H1 (cell line): ENCODE data around the gene CPEB3.

Experiments
- BRCA1 ChIP-seq: IDR thresholded peaks from 2 replicates; pipeline ENCODE4 v1.6.1; 2012; ENCODE audit warnings: low read depth, low read length, improper control_type of control experiment
- POLR2A ChIP-seq, 2 experiments: IDR thresholded peaks; 1 replicate in 1 of 2; 2 replicates in 1 of 2; pipeline ENCODE4 v1.6.1; 2011; ENCODE audit warnings: low read depth in 2 of 2, low read length in 2 of 2, mild to moderate bottlenecking in 2 of 2; ENCODE audit errors: control extremely low read depth in 1 of 2
- RAD21 ChIP-seq, 2 experiments: IDR thresholded peaks in 1 of 2; conservative IDR thresholded peaks in 1 of 2; 2 replicates each; pipeline ENCODE4 v1.6.1; 2011; ENCODE audit warnings: low read depth in 2 of 2, low read length in 2 of 2, improper control_type of control experiment in 1 of 2, inconsistent platforms in 1 of 2, mild to moderate bottlenecking in 1 of 2, moderate library complexity in 1 of 2
- YY1 ChIP-seq: IDR thresholded peaks from 2 replicates; pipeline ENCODE4 v1.6.1; 2011; ENCODE audit warnings: low read depth, mild to moderate bottlenecking, low read length
- TF ChIP-seq, protein P1 (sequence below), 3 experiments: IDR thresholded peaks; 1 replicate in 2 of 3; 2 replicates in 1 of 3; pipeline versions ENCODE4 v1.5.1 to v1.6.1; 2011; ENCODE audit warnings: low read length in 3 of 3, mild to moderate bottlenecking in 3 of 3, inconsistent platforms in 2 of 3, low read depth in 1 of 3, moderate library complexity in 1 of 3; ENCODE audit not compliant: insufficient read depth in 1 of 3; ENCODE audit errors: control extremely low read depth in 1 of 3

DNA sequence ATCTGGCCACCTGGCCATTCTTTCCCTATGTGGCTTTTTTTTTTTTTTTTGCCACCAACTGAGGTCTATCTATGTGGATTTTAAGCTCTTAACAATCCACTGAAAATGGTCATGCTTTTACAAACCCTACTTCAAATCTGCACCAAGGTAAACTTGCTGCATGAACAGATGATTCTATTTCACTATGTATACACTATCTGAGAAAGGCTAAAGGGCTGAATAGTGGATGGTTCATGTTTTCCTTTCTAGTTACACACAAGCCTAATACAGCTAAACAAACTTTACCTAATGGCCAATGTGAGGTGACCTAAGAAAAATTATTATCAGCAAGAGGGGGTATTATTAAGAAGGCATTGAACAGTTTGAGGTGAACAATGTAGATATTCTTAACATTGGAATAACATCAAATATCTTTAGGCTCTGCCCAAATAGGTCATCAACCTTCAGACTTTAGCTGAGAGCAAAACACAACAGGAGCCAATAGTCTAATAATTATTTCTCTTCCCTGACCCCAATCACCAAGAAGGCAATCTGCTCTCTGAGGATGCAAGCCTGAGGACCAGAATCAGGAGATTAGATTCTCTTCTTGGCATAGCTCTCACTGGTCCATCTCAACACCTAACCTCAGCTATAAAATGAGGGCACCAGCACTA, 160.1 kb downstream of the CPEB3 start:
- TF ChIP-seq BRCA1: no peak
- TF ChIP-seq POLR2A (IDR thresholded peaks at IDR 0.05; ENCODE audit: control extremely low read depth in 1 of 2, low read depth in 2 of 2, low read length in 2 of 2): no peak
- TF ChIP-seq YY1: no peak
- TF ChIP-seq RAD21 (IDR thresholded peaks at IDR 0.05 in 1 of 2, conservative IDR thresholded peaks at IDR 0.05 in 1 of 2; ENCODE audit: low read depth in 2 of 2, low read length in 2 of 2): no peak
- TF ChIP-seq, protein P1, sequence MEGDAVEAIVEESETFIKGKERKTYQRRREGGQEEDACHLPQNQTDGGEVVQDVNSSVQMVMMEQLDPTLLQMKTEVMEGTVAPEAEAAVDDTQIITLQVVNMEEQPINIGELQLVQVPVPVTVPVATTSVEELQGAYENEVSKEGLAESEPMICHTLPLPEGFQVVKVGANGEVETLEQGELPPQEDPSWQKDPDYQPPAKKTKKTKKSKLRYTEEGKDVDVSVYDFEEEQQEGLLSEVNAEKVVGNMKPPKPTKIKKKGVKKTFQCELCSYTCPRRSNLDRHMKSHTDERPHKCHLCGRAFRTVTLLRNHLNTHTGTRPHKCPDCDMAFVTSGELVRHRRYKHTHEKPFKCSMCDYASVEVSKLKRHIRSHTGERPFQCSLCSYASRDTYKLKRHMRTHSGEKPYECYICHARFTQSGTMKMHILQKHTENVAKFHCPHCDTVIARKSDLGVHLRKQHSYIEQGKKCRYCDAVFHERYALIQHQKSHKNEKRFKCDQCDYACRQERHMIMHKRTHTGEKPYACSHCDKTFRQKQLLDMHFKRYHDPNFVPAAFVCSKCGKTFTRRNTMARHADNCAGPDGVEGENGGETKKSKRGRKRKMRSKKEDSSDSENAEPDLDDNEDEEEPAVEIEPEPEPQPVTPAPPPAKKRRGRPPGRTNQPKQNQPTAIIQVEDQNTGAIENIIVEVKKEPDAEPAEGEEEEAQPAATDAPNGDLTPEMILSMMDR (IDR thresholded peaks at IDR 0.05; ENCODE audit: control extremely low read depth in 1 of 3, insufficient read depth in 1 of 3, low read depth in 1 of 3, low read length in 3 of 3): no peak
